ENCODE results near the gene KRT28. TPM values are rescaled to one million over a fixed set of nuclear protein-coding genes. Genes with fewer than 3 reads are reported as not detected.

Gene KRT28
- total and polyA plus RNA-seq, 2 experiments from 2014 or later: not detected

GRCh38 chr17:40828454-40829044 is 28.8 kb upstream of the KRT28 start:
- no peak overlapping the region for H3K4me3 ChIP-seq
- no peaks in the 10 kb centered on the region for H3K27me3 ChIP-seq
- 93% methylated on average over 4 of the region's 4 CpGs for WGBS (ENCODE audit: low lambda C conversion rate, missing lambda C conversion rate)
- no peaks in the 10 kb centered on the region for H3K36me3 ChIP-seq (replicated peaks; ENCODE audit: insufficient read depth, low read depth)
- H3K4me1 ChIP-seq (ENCODE audit: insufficient read depth): no peaks in the 10 kb centered on the region
- H3K4me2 ChIP-seq: no peak overlapping the region
- H3K79me2 ChIP-seq: peaks cover 13% of the 10 kb centered on the region
- no peak overlapping the region for H3K27ac ChIP-seq
- TF ChIP-seq EZH2 (IDR thresholded peaks at IDR 0.05; ENCODE audit: borderline replicate concordance) (no peak), EZH2phosphoT487 (IDR thresholded peaks at IDR 0.05; ENCODE audit: low read depth, severe bottlenecking, unreplicated experiment) (no peak), CTCF (IDR thresholded peaks at IDR 0.05; ENCODE audit: poor library complexity) (no peak)
- H3K9me2 ChIP-seq (replicated peaks; ENCODE audit: insufficient read depth): no peaks in the 10 kb centered on the region
- H4K20me1 ChIP-seq (ENCODE audit: insufficient read depth, poor library complexity, severe bottlenecking): no peaks in the 10 kb centered on the region
- no peak overlapping the region for H2AFZ ChIP-seq
- no peak for DNase-seq (ENCODE audit: low spot score)
- H3K9me3 ChIP-seq (ENCODE audit: low read depth): no peaks in the 10 kb centered on the region

GRCh38 chr17:40827746-40828453 is 28.1 kb upstream of the KRT28 start:
- Histone ChIP-seq H3K27me3 (no peaks in the 10 kb centered on the region), H3K9me2 (replicated peaks; ENCODE audit: insufficient read depth) (no peaks in the 10 kb centered on the region), H3K36me3 (replicated peaks; ENCODE audit: insufficient read depth, low read depth) (no peaks in the 10 kb centered on the region), H3K4me3 (no peak overlapping the region), H3K27ac (no peak overlapping the region), H3K9me3 (ENCODE audit: low read depth) (no peaks in the 10 kb centered on the region), H3K4me1 (ENCODE audit: insufficient read depth) (no peaks in the 10 kb centered on the region), H3K79me2 (peaks cover 16% of the 10 kb centered on the region), H4K20me1 (ENCODE audit: insufficient read depth, poor library complexity, severe bottlenecking) (no peaks in the 10 kb centered on the region), H2AFZ (no peak overlapping the region), H3K4me2 (no peak overlapping the region)
- TF ChIP-seq EZH2phosphoT487 (IDR thresholded peaks at IDR 0.05; ENCODE audit: low read depth, severe bottlenecking, unreplicated experiment) (no peak), EZH2 (IDR thresholded peaks at IDR 0.05; ENCODE audit: borderline replicate concordance) (no peak), CTCF (IDR thresholded peaks at IDR 0.05; ENCODE audit: poor library complexity) (no peak)
- no peak for DNase-seq (ENCODE audit: low spot score)
- WGBS (ENCODE audit: low lambda C conversion rate, missing lambda C conversion rate): 78% methylated on average over 7 of the region's 7 CpGs

GRCh38 chr17:40825599-40825998 is 25.8 kb upstream of the KRT28 start:
- H3K27me3 ChIP-seq: no peaks in the 10 kb centered on the region
- no peaks in the 10 kb centered on the region for H3K9me2 ChIP-seq (replicated peaks; ENCODE audit: insufficient read depth)
- H3K4me2 ChIP-seq: no peak overlapping the region
- no peaks in the 10 kb centered on the region for H4K20me1 ChIP-seq (ENCODE audit: insufficient read depth, poor library complexity, severe bottlenecking)
- no peaks in the 10 kb centered on the region for H3K9me3 ChIP-seq (ENCODE audit: low read depth)
- TF ChIP-seq EZH2phosphoT487 (IDR thresholded peaks at IDR 0.05; ENCODE audit: low read depth, severe bottlenecking, unreplicated experiment) (no peak), EZH2 (IDR thresholded peaks at IDR 0.05; ENCODE audit: borderline replicate concordance) (no peak), CTCF (IDR thresholded peaks at IDR 0.05; ENCODE audit: poor library complexity) (no peak)
- no peaks in the 10 kb centered on the region for H3K4me1 ChIP-seq (ENCODE audit: insufficient read depth)
- H3K36me3 ChIP-seq (replicated peaks; ENCODE audit: insufficient read depth, low read depth): no peaks in the 10 kb centered on the region
- no peak overlapping the region for H3K27ac ChIP-seq
- H2AFZ ChIP-seq: no peak overlapping the region
- no peak overlapping the region for H3K4me3 ChIP-seq
- H3K79me2 ChIP-seq: peaks cover 20% of the 10 kb centered on the region
- WGBS (ENCODE audit: low lambda C conversion rate, missing lambda C conversion rate): 89% methylated on average over 2 of the region's 2 CpGs
- no peak for DNase-seq (ENCODE audit: low spot score)

Data from hepatocyte (in vitro differentiated cells).